ENCODE results near the gene TRIM37.
"Not testable (repeated sequence)": the region's sequence is repeated elsewhere in the genome, so short reads cannot be mapped to it uniquely, and the experiment has no call there.

TRIM37 gene, protein sequence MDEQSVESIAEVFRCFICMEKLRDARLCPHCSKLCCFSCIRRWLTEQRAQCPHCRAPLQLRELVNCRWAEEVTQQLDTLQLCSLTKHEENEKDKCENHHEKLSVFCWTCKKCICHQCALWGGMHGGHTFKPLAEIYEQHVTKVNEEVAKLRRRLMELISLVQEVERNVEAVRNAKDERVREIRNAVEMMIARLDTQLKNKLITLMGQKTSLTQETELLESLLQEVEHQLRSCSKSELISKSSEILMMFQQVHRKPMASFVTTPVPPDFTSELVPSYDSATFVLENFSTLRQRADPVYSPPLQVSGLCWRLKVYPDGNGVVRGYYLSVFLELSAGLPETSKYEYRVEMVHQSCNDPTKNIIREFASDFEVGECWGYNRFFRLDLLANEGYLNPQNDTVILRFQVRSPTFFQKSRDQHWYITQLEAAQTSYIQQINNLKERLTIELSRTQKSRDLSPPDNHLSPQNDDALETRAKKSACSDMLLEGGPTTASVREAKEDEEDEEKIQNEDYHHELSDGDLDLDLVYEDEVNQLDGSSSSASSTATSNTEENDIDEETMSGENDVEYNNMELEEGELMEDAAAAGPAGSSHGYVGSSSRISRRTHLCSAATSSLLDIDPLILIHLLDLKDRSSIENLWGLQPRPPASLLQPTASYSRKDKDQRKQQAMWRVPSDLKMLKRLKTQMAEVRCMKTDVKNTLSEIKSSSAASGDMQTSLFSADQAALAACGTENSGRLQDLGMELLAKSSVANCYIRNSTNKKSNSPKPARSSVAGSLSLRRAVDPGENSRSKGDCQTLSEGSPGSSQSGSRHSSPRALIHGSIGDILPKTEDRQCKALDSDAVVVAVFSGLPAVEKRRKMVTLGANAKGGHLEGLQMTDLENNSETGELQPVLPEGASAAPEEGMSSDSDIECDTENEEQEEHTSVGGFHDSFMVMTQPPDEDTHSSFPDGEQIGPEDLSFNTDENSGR

GRCh38 chr17:59106463-59107305 is at the start of gene TRIM37:
TRIM37 (minus strand) TSS chr17:59106880; CDS start chr17:59106461, 419 bp downstream.
- peak; percentile 98 for DNase-seq (ENCODE audit: low read depth)

- DNase-seq (ENCODE audit: low read depth): peak; percentile 89
These were observed 48.9 kb upstream of the TRIM37 start, which contains the start of gene PRR11 for GRCh38 chr17:59155439-59156177. PRR11 (plus strand) TSS chr17:59155746; CDS start chr17:59169753, 14,007 bp downstream.

DNA sequence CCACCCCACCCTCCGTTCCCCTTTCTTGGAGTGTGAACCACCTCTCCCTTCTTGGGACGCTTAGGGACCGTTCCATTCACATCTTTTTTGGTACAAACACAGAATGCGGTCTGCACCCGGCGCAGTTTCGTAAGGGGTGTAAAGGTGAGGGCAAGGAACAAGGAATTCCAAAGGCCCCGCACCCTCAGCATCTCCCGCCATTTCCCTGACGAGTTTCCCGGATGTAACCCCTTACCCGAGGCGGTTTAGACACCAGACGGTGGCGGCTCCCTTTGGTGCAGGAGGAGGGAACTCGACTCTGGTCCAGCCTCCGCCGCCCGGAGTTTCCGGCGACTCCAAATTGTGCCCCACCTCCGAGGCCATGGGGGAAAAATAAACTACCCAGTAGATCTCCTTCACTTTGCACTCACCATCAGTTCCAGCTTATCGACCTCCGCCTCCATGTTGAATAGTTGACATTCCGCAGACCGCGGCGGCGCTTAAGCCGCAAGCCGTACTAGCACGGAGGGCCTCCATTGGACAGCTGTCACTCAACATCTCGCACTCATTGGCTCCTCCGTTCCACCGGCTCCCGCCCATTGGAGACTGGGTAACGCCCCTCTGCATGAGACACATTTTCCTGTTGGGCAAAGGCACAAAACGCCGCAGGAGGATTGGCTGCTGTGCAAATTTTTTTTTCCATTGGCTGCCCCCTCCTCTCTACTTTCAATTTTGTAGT is 48.2 kb upstream of the TRIM37 start, which contains the start of gene SKA2:
Gene SKA2, minus strand, starts transcription at position 466 of the 718 bp plus-strand sequence. Its CDS starts 23 bp downstream, at position 443.
- DNase-seq (ENCODE audit: low read depth): peak; percentile 97

- DNase-seq (ENCODE audit: low read depth): peak; percentile 9
These were observed 47.6 kb upstream of the TRIM37 start for GRCh38 chr17:59154292-59154720.

- DNase-seq (ENCODE audit: low read depth): no peak
These were observed 46.2 kb upstream of the TRIM37 start for GRCh38 chr17:59152925-59153324.

DNA sequence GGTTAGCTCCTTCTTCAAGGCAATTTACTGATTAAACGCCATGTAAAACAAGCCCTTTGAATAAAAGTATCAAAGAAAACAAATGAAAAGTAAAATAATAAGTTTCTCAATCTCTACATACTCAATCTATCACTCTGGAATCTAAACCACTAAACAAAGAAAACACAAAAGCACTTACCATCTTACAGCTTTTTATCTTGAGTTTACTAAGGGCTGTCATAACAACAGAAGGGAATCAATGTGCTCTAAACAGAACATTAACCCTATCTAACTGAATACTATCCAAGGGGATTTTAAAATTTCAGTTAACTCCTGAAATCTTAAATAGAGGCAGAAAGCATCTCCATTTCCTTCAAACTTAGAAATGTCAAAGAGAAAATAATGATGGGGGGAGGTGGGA is 44.9 kb upstream of the TRIM37 start:
- no peak for DNase-seq (ENCODE audit: low read depth)

DNA sequence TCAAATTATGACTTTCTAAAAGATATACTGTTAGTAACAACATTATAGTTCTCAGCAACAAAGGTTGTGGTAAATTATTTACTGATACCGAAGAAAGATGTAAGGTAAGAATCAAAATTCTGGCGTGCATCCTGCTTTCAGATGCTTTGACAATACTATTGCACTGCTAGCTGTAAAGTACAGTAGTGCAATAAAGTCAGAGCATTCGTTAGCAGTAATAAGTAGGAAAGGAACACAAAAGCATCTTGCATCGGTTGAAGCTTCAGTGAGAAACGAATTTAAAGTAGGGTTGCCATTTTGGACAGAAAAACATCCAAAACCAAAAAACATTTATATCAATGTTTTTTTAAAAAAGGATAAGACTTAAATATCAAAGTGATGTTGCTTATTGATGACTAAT is 44.3 kb upstream of the TRIM37 start:
- DNase-seq (ENCODE audit: low read depth): no peak

- no peak for DNase-seq (ENCODE audit: low read depth)
These were observed 43.3 kb upstream of the TRIM37 start for GRCh38 chr17:59149841-59150511.

DNA sequence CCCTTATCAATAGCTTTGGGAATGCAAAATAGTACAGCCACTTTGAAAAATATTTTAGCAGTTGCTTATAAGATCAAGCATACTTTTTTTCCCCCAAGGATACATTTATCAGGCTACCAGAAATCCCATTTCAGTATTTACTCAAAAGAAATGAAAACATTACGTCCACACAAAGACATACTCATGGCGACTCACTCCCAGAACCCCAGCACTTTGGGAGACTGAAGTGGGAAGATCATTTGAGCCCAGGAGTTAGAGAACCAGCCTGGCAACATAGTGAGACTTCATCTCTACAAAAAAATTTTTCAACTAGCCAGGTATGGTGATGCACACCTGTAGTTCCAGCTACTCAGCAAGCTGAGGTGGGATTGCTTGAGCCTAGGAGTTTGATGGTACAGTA is 42.4 kb upstream of the TRIM37 start:
- no peak for DNase-seq (ENCODE audit: low read depth)

DNA sequence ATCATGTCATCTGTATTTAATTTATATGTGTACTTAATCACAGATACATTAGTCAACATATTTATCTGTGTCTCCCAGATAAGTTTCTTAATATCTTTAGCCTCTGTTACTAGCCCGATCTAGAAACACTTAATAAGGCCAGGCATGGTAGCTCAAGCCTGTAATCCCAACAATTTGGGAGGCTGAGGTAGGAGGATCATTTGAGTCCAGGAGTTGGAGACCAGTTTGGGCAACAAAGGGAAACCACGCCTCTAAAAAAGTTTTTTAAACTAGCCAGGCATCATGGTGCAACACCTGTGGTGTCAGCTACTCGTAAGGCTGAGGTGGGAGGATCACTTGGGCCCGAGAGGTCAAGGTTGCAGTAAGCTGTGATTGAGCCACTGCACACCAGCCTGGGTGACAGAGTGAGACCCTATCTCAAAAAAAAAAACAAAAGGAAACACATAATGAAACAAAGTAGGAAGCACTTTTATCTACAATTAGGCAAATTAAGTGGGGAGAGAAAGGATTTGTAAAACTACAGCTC is 39.0 kb upstream of the TRIM37 start:
- no peak for DNase-seq (ENCODE audit: low read depth)

- DNase-seq (ENCODE audit: low read depth): no peak
These were observed 35.2 kb upstream of the TRIM37 start for GRCh38 chr17:59141860-59142259.

DNA sequence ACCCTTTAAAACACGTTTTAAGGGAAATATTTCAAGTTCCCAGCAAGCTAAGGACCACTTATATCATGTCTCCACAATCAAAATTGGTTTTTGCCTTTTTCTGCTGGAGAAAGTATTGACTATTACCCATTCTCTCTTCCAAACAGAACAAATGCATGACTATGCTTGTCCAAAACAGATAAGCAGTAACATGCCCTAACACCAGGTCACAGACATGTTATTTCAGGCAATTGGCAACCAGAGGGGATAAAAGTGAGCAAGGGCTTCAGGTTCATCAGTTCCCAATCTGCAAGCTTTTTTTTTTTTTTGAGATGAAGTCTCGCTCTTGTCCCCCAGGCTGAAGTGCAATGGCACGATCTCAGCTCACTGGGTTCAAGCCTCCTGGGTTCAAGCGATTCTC is 33.3 kb upstream of the TRIM37 start:
- no peak for DNase-seq (ENCODE audit: low read depth)

DNA sequence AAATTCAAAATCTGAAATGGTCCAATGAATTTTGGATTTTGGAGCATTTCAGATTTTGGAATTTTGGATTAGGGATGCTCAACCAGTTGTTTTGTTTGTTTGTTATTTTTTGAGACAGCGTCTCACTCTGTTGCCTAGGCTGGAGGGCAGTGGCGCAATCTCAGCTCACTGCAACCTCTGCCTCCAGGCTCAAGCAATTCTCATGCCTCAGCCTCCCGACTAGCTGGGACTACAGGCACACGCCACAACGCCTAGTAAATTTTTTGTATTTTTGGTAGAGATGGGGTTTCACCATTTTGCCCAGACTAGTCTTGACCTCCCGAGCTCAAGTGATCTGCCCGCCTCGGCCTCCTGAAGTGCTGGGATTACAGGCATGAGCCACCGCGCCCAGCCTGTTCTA is 31.7 kb upstream of the TRIM37 start:
- not testable (repeated sequence) for DNase-seq (ENCODE audit: low read depth)

- no peak for DNase-seq (ENCODE audit: low read depth)
These were observed 24.5 kb upstream of the TRIM37 start for GRCh38 chr17:59131131-59131530.

DNA sequence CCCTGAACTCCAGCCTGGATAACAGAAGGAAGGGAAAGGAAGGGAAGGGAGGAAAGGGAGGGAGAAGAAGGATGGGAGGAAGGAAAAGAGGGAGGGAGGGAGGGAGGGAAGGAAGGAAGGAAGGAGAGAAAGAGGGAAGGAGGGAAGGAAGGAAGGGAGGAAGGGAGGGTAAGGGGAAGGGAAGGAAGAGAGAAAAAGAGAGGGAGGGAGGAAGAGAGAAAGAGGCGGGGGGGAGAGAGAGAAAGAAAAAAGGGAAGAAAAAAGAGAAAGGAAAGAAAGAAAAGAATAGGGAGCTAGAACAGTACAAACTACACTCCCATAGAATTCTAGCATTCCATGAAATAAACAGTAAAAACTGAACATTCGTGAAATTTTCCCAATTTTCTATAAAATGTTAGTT is 23.1 kb upstream of the TRIM37 start:
- no peak for DNase-seq (ENCODE audit: low read depth)

DNA sequence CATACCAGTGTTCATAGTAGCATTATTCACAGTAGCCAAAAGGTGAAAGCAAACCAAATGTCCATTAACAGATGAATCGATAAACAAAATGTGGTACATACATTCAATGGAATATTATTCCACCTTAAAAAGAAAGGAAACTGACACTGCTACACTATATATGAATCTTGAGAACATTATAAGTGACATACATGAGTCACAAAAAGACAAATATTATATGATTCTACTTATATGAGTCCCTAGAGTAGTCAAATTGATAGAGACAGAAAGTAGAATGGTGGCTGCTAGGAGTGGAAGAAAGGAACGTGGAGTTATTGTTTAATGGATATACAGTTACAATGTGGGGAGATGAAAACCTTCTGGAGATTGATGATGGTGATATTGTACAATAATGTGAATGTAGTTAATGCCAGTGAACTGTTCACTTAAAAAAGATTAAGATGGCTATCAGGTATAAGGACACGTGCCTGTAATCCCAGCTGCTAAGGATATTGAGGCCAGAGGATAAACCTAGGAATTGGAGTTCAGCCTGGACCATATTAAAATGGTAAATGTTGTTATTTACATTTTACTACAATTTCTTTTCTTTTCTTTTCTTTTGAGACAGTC is 20.2 kb upstream of the TRIM37 start:
- no peak for DNase-seq (ENCODE audit: low read depth)

DNA sequence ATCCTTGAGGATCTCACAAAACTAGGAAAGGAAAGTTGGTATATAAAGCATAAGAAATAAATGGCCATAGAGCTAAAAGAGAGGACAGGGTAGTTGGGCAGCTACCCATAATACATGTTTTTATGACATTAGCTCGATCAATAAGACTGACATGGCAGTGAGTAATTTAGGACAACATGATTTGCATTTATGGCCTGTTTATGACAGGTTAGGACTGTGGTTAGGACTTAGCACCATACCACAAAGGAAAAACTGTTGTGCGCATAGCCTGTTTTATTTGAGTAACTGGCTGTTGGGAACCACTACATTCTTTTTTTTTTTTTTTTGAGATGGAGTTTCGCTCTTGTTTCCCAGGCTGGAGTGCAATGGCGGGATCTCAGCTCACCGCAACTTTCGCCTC is 18.0 kb upstream of the TRIM37 start:
- no peak for DNase-seq (ENCODE audit: low read depth)

GRCh38 chr17:59121901-59122480 is 15.3 kb upstream of the TRIM37 start:
- DNase-seq (ENCODE audit: low read depth): no peak

GRCh38 chr17:59115474-59115873 is 8.8 kb upstream of the TRIM37 start:
- no peak for DNase-seq (ENCODE audit: low read depth)
